ENCODE measurements around the gene PDCD1LG2. TPM values are rescaled to one million over a fixed set of nuclear protein-coding genes. Genes with fewer than 3 reads are reported as not detected.

Gene PDCD1LG2
- total RNA-seq, 1 donor from 2014 or later: under 0.01 TPM

- Histone ChIP-seq H3K27me3 (ENCODE audit: control insufficient read depth, insufficient read depth, low read length) (no peaks in the 10 kb centered on the region), H3K4me3 (ENCODE audit: low read depth, low read length) (no peak overlapping the region), H3K36me3 (ENCODE audit: control insufficient read depth, insufficient read depth, low read length) (no peaks in the 10 kb centered on the region)
- TF ChIP-seq CTCF (IDR thresholded peaks at IDR 0.05; ENCODE audit: insufficient read depth, low read length, severe bottlenecking): no peak
- DNase-seq (ENCODE audit: low read depth) (no peak), FAIRE-seq (no peak)
Observed at GRCh38 chr9:5612185-5612530, 101.8 kb downstream of the PDCD1LG2 start.

GRCh38 chr9:5614192-5614591, 103.9 kb downstream of the PDCD1LG2 start:
- Histone ChIP-seq H3K36me3 (ENCODE audit: control insufficient read depth, insufficient read depth, low read length) (no peaks in the 10 kb centered on the region), H3K27me3 (ENCODE audit: control insufficient read depth, insufficient read depth, low read length) (no peaks in the 10 kb centered on the region), H3K4me3 (ENCODE audit: low read depth, low read length) (no peak overlapping the region)
- FAIRE-seq (no peak), DNase-seq (ENCODE audit: low read depth) (no peak)
- no peak for TF ChIP-seq CTCF (IDR thresholded peaks at IDR 0.05; ENCODE audit: insufficient read depth, low read length, severe bottlenecking)

- TF ChIP-seq CTCF (IDR thresholded peaks at IDR 0.05; ENCODE audit: insufficient read depth, low read length, severe bottlenecking): no peak
- H3K4me3 ChIP-seq (ENCODE audit: low read depth, low read length): no peak overlapping the region
- no peaks in the 10 kb centered on the region for H3K36me3 ChIP-seq (ENCODE audit: control insufficient read depth, insufficient read depth, low read length)
- DNase-seq (ENCODE audit: low read depth): no peak
- H3K27me3 ChIP-seq (ENCODE audit: control insufficient read depth, insufficient read depth, low read length): no peaks in the 10 kb centered on the region
- no peak for FAIRE-seq
Observed at GRCh38 chr9:5614985-5615384, 104.7 kb downstream of the PDCD1LG2 start.

- DNase-seq (ENCODE audit: low read depth): no peak
- Histone ChIP-seq H3K4me3 (ENCODE audit: low read depth, low read length) (no peak overlapping the region), H3K36me3 (ENCODE audit: control insufficient read depth, insufficient read depth, low read length) (no peaks in the 10 kb centered on the region), H3K27me3 (ENCODE audit: control insufficient read depth, insufficient read depth, low read length) (no peaks in the 10 kb centered on the region)
- FAIRE-seq: no peak
- TF ChIP-seq CTCF (IDR thresholded peaks at IDR 0.05; ENCODE audit: insufficient read depth, low read length, severe bottlenecking): no peak
Observed at GRCh38 chr9:5617749-5618148, 107.4 kb downstream of the PDCD1LG2 start.

- FAIRE-seq (no peak), DNase-seq (ENCODE audit: low read depth) (peak; percentile 35)
- TF ChIP-seq CTCF (IDR thresholded peaks at IDR 0.05; ENCODE audit: insufficient read depth, low read length, severe bottlenecking): no peak
- Histone ChIP-seq H3K27me3 (ENCODE audit: control insufficient read depth, insufficient read depth, low read length) (no peaks in the 10 kb centered on the region), H3K36me3 (ENCODE audit: control insufficient read depth, insufficient read depth, low read length) (no peaks in the 10 kb centered on the region), H3K4me3 (ENCODE audit: low read depth, low read length) (no peak overlapping the region)
Observed at GRCh38 chr9:5620494-5620893, 110.2 kb downstream of the PDCD1LG2 start.

Other genes starting within 250 kb of the PDCD1LG2 start
- gene RLN2, start 205.8 kb upstream of the PDCD1LG2 start, total RNA-seq: 0.26 and 0.90 TPM in 2 replicates
- 0.26 and 0.64 TPM in 2 replicates for gene RLN1, start 170.7 kb upstream of the PDCD1LG2 start, total RNA-seq
- gene PLGRKT, start 72.6 kb upstream of the PDCD1LG2 start, total RNA-seq: 22.9 and 28.3 TPM in 2 replicates
- gene CD274, start 60.0 kb upstream of the PDCD1LG2 start, total RNA-seq: 5.3 and 5.8 TPM in 2 replicates
- gene RIC1, start 118.6 kb downstream of the PDCD1LG2 start, total RNA-seq: 32.8 and 34.2 TPM in 2 replicates